ENCODE data around the gene SLC4A9.

The SLC4A9 gene

DNA sequence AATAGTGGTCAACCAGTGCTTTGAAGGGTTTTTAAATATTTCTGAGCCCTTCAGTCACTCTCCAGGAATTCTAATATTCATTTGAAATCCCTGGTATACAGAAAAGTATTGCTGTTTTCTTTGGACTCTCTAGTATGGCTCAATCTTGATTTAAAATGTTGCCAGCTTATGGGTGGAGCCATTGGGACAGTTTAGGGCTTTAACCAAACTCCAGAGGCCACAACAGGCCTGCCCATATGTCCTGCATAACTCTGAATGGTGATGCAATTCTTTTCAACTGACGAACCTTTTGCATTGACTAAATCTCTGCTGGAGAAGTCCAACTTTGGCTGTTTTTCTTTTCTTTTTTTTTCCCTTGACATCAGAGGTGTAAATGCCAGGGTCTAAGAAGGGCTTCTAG lies 31.3 kb downstream of the SLC4A9 start:
- Histone ChIP-seq H3K4me3 (ENCODE audit: severe bottlenecking) (no peak overlapping the region), H3K27ac (ENCODE audit: poor library complexity, severe bottlenecking) (no peak overlapping the region), H3K36me3 (ENCODE audit: low read depth) (no peaks in the 10 kb centered on the region), H3K27me3 (ENCODE audit: insufficient read depth, poor library complexity, severe bottlenecking) (no peaks in the 10 kb centered on the region), H3K9me3 (ENCODE audit: severe bottlenecking) (no peaks in the 10 kb centered on the region), H3K4me1 (ENCODE audit: insufficient read depth, poor library complexity, severe bottlenecking) (no peaks in the 10 kb centered on the region)
- DNase-seq (ENCODE audit: low spot score) (no peak), ATAC-seq (ENCODE audit: low read depth) (no peak)
- TF ChIP-seq, protein P1, sequence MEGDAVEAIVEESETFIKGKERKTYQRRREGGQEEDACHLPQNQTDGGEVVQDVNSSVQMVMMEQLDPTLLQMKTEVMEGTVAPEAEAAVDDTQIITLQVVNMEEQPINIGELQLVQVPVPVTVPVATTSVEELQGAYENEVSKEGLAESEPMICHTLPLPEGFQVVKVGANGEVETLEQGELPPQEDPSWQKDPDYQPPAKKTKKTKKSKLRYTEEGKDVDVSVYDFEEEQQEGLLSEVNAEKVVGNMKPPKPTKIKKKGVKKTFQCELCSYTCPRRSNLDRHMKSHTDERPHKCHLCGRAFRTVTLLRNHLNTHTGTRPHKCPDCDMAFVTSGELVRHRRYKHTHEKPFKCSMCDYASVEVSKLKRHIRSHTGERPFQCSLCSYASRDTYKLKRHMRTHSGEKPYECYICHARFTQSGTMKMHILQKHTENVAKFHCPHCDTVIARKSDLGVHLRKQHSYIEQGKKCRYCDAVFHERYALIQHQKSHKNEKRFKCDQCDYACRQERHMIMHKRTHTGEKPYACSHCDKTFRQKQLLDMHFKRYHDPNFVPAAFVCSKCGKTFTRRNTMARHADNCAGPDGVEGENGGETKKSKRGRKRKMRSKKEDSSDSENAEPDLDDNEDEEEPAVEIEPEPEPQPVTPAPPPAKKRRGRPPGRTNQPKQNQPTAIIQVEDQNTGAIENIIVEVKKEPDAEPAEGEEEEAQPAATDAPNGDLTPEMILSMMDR (IDR thresholded peaks at IDR 0.05; ENCODE audit: poor library complexity, severe bottlenecking): no peak

DNA sequence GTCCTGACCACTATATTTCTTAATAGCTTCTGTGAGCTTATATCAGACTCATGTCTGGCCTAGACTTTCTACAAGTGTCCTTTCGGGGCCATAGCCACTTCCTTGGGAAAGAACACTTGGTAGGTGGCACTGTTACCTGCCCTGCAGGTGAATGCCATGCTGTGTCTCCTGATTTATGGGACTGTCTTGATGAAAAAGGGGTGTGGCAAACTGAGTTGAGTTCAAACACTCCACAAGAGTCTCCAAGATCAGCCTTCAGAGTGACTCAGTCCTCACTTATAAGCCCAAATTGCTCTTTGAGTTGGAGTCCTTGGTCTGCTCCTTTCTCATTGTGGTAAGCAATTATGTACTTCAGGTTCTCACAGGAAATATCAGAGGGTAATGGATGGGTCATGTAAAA lies 31.7 kb downstream of the SLC4A9 start:
- H3K36me3 ChIP-seq (ENCODE audit: low read depth): no peaks in the 10 kb centered on the region
- H3K27me3 ChIP-seq (ENCODE audit: insufficient read depth, poor library complexity, severe bottlenecking): no peaks in the 10 kb centered on the region
- no peaks in the 10 kb centered on the region for H3K9me3 ChIP-seq (ENCODE audit: severe bottlenecking)
- TF ChIP-seq, protein P1 (IDR thresholded peaks at IDR 0.05; ENCODE audit: poor library complexity, severe bottlenecking): no peak
- no peak for DNase-seq (ENCODE audit: low spot score)
- ATAC-seq (ENCODE audit: low read depth): no peak
- H3K27ac ChIP-seq (ENCODE audit: poor library complexity, severe bottlenecking): no peak overlapping the region
- H3K4me3 ChIP-seq (ENCODE audit: severe bottlenecking): no peak overlapping the region
- H3K4me1 ChIP-seq (ENCODE audit: insufficient read depth, poor library complexity, severe bottlenecking): no peaks in the 10 kb centered on the region

DNA sequence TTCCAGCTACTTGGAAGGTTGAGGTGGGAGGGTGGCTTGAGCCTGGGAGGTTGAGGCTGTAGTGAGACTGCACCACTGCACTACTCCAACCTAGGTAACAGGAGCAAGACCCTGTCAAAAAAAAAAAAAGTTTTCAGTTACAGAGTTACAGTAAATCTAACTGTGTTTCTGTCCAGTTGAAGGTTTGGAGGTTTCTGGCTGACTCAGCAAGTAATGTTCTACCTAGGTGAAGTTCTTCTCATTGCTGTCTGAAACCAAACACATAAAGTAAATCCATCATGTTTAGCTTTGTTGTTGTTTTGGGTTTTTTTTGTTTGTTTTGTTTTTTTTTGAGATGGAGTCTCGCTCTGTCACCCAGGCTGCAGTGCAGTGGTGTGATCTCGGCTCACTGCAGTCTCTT lies 33.7 kb downstream of the SLC4A9 start:
- H3K4me3 ChIP-seq (ENCODE audit: severe bottlenecking): no peak overlapping the region
- TF ChIP-seq, protein P1 (IDR thresholded peaks at IDR 0.05; ENCODE audit: poor library complexity, severe bottlenecking): no peak
- H3K9me3 ChIP-seq (ENCODE audit: severe bottlenecking): no peaks in the 10 kb centered on the region
- no peak for ATAC-seq (ENCODE audit: low read depth)
- H3K27me3 ChIP-seq (ENCODE audit: insufficient read depth, poor library complexity, severe bottlenecking): no peaks in the 10 kb centered on the region
- no peaks in the 10 kb centered on the region for H3K36me3 ChIP-seq (ENCODE audit: low read depth)
- DNase-seq (ENCODE audit: low spot score): no peak
- H3K4me1 ChIP-seq (ENCODE audit: insufficient read depth, poor library complexity, severe bottlenecking): peaks cover 10% of the 10 kb centered on the region
- no peak overlapping the region for H3K27ac ChIP-seq (ENCODE audit: poor library complexity, severe bottlenecking)

DNA sequence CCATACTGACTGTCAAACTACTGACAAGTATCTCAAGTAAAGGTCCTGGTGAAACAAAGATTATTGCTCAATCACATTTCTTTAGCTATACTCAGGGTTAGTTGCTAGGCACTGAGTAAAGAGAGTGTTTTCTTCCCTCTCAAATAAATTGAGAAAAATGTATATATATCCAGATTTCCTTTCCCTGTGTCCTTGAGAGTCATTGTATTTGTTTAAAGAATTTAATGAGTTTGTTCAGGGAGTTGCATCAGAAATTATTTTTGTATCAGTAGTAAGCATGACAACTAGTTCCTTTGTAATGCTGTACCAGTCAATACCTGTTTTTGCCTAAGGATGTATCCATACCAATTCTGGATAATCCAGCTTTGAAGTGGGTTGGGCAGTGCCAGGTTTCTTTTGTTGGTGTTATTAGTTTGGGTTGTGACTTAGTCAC lies 38.4 kb downstream of the SLC4A9 start:
- Histone ChIP-seq H3K27ac (ENCODE audit: poor library complexity, severe bottlenecking) (peak overlapping the region; percentile 53), H3K4me1 (ENCODE audit: insufficient read depth, poor library complexity, severe bottlenecking) (peaks cover 19% of the 10 kb centered on the region), H3K36me3 (ENCODE audit: low read depth) (no peaks in the 10 kb centered on the region), H3K27me3 (ENCODE audit: insufficient read depth, poor library complexity, severe bottlenecking) (no peaks in the 10 kb centered on the region), H3K4me3 (ENCODE audit: severe bottlenecking) (no peak overlapping the region), H3K9me3 (ENCODE audit: severe bottlenecking) (no peaks in the 10 kb centered on the region)
- ATAC-seq (ENCODE audit: low read depth) (no peak; the same call in 2 of the 3 replicates), DNase-seq (ENCODE audit: low spot score) (no peak)
- TF ChIP-seq, protein P1 (IDR thresholded peaks at IDR 0.05; ENCODE audit: poor library complexity, severe bottlenecking): no peak

DNA sequence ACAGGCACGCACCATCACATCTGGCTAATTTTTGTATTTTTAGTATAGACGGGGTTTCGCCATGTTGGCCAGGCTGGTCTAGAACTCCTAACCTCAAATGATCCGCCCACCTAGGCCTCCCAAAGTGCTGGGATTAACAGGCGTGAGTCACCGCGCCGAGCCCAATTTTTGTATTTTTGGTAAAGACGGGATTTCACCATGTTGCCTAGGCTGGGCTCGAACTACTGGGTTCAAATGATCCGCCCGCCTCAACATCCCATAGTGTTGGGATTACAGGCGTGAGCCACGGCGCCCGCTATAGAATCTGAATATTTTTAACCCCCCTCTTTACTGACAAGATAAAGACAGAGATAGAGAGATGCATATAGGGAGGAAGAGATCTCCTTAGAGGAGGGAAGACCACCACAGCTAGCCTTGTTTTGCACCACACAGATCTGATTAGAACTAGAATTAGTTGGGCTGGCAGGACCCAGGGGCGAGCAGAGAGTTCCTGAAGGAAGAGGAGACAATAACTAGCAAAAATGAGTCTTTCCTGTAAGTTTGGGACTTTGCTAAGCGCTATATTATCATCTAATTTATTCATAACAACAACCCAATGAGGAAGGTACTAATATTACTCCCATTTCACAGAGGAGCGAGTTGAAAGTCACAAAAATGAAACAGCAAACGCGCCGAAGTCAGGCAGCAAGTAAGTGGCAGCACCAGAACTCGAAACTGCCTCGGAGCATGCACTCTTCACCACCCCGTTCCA lies 40.2 kb downstream of the SLC4A9 start:
- DNase-seq (ENCODE audit: low spot score): no peak
- Histone ChIP-seq H3K4me1 (ENCODE audit: insufficient read depth, poor library complexity, severe bottlenecking) (peaks cover 24% of the 10 kb centered on the region), H3K9me3 (ENCODE audit: severe bottlenecking) (no peaks in the 10 kb centered on the region), H3K4me3 (ENCODE audit: severe bottlenecking) (peak overlapping the region; percentile 62), H3K27ac (ENCODE audit: poor library complexity, severe bottlenecking) (peak overlapping the region; percentile 63), H3K36me3 (ENCODE audit: low read depth) (no peaks in the 10 kb centered on the region; the same call in 1 of the 2 replicates), H3K27me3 (ENCODE audit: insufficient read depth, poor library complexity, severe bottlenecking) (no peaks in the 10 kb centered on the region)
- no peak for ATAC-seq (ENCODE audit: low read depth)
- TF ChIP-seq, protein P1 (IDR thresholded peaks at IDR 0.05; ENCODE audit: poor library complexity, severe bottlenecking): no peak
